H9 (cell line): Measurements from ENCODE around the gene SPDYC. TPM values are rescaled to one million over a fixed set of nuclear protein-coding genes. Genes with fewer than 3 reads are reported as not detected.

Experiments used
- DNase-seq: peaks from one replicate; pipeline ENCODE4 v3.0.0-alpha.2; 2017
- H2AFZ ChIP-seq: one replicate; pipeline ENCODE4 v1.6.1; 2013; ENCODE audit warnings: mild to moderate bottlenecking, low read length, control low read depth, moderate library complexity
- H2AK5ac ChIP-seq: 2 replicates; pipeline ENCODE4 v1.6.1; 2013; ENCODE audit warnings: low read length, control low read depth, mixed read lengths; ENCODE audit not compliant: insufficient read length
- H2BK120ac ChIP-seq: one replicate; pipeline ENCODE4 v1.6.1; 2013; ENCODE audit warnings: low read depth, mild to moderate bottlenecking, low read length, control low read depth, inconsistent platforms; ENCODE audit not compliant: poor library complexity, severe bottlenecking
- H2BK12ac ChIP-seq: 2 replicates; pipeline ENCODE4 v1.6.1; 2013; ENCODE audit warnings: low read length, control low read depth, mixed read lengths, low read depth; ENCODE audit not compliant: insufficient read length
- H2BK15ac ChIP-seq: 2 replicates; pipeline ENCODE4 v1.6.1; 2013; ENCODE audit warnings: low read depth, low read length, control low read depth
- H2BK20ac ChIP-seq: one replicate; pipeline ENCODE4 v1.6.1; 2013; ENCODE audit warnings: low read depth, mild to moderate bottlenecking, low read length, control low read depth, inconsistent platforms; ENCODE audit not compliant: poor library complexity, severe bottlenecking
- H2BK5ac ChIP-seq: 2 replicates; pipeline ENCODE4 v1.6.1; 2013; ENCODE audit warnings: low read length, control low read depth, mixed read lengths; ENCODE audit not compliant: insufficient read length
- H3K14ac ChIP-seq: 2 replicates; pipeline ENCODE4 v1.6.1; 2013; ENCODE audit warnings: low read length, control low read depth; ENCODE audit not compliant: insufficient read depth
- H3K18ac ChIP-seq: 2 replicates; pipeline ENCODE4 v1.6.1; 2013; ENCODE audit warnings: low read depth, mild to moderate bottlenecking, mixed read lengths, low read length, control low read depth; ENCODE audit not compliant: insufficient read length
- H3K23ac ChIP-seq: 2 replicates; pipeline ENCODE4 v1.6.1; 2013; ENCODE audit warnings: low read length, control low read depth, mixed read lengths, low read depth; ENCODE audit not compliant: insufficient read length
- H3K23me2 ChIP-seq: 2 replicates; pipeline ENCODE4 v1.6.1; 2013; ENCODE audit warnings: low read depth, mild to moderate bottlenecking, mixed read lengths, low read length, control low read depth; ENCODE audit not compliant: insufficient read length, poor library complexity, severe bottlenecking
- H3K27ac ChIP-seq: 2 replicates; pipeline ENCODE4 v1.5.1; 2013; ENCODE audit warnings: low read length, control low read depth, mixed read lengths, low read depth; ENCODE audit not compliant: insufficient read length
- H3K27me3 ChIP-seq: 2 replicates; pipeline ENCODE4 v1.6.1; 2013; ENCODE audit warnings: low read length, control low read depth, inconsistent platforms; ENCODE audit not compliant: insufficient read depth
- H3K4ac ChIP-seq: 2 replicates; pipeline ENCODE4 v1.6.1; 2013; ENCODE audit warnings: low read depth, mild to moderate bottlenecking, control low read depth, inconsistent platforms, low read length, moderate library complexity
- H3K4me1 ChIP-seq: 2 replicates; pipeline ENCODE4 v1.6.1; 2013; ENCODE audit warnings: low read length, control low read depth, inconsistent platforms; ENCODE audit not compliant: insufficient read depth
- H3K4me2 ChIP-seq: 2 replicates; pipeline ENCODE4 v1.6.1; 2013; ENCODE audit warnings: low read length, control low read depth, mixed read lengths; ENCODE audit not compliant: insufficient read length, insufficient read depth
- H3K56ac ChIP-seq: 2 replicates; pipeline ENCODE4 v1.6.1; 2013; ENCODE audit warnings: low read depth, mild to moderate bottlenecking, mixed read lengths, low read length, control low read depth; ENCODE audit not compliant: insufficient read length
- H3K79me1 ChIP-seq: 2 replicates; pipeline ENCODE4 v1.6.1; 2013; ENCODE audit warnings: low read depth, mild to moderate bottlenecking, moderate library complexity, low read length, control low read depth, inconsistent platforms; ENCODE audit not compliant: insufficient read depth, poor library complexity, severe bottlenecking
- H3K79me2 ChIP-seq: 2 replicates; pipeline ENCODE4 v1.6.1; 2013; ENCODE audit warnings: low read length, control low read depth, inconsistent platforms; ENCODE audit not compliant: insufficient read depth
- H3K9ac ChIP-seq: 2 replicates; pipeline ENCODE4 v1.6.1; 2013; ENCODE audit warnings: low read length, control low read depth, mixed read lengths; ENCODE audit not compliant: insufficient read length; ENCODE audit errors: extremely low read depth
- H3K9me3 ChIP-seq: one replicate; pipeline ENCODE4 v1.6.1; 2013; ENCODE audit warnings: low read depth, low read length, inconsistent platforms; ENCODE audit not compliant: control insufficient read depth
- H3T11ph ChIP-seq: one replicate; pipeline ENCODE4 v1.6.1; 2013; ENCODE audit warnings: mild to moderate bottlenecking, low read length, control low read depth, inconsistent platforms
- H4K20me1 ChIP-seq: one replicate; pipeline ENCODE4 v1.6.1; 2013; ENCODE audit not compliant: control insufficient read depth, insufficient read length, insufficient read depth
- H4K5ac ChIP-seq: 2 replicates; pipeline ENCODE4 v1.6.1; 2013; ENCODE audit warnings: low read depth, mild to moderate bottlenecking, mixed read lengths, low read length, control low read depth; ENCODE audit not compliant: insufficient read length
- H4K8ac ChIP-seq: replicated peaks from 2 replicates; pipeline ENCODE4 v1.6.1; 2013; ENCODE audit warnings: low read length, control low read depth, mixed read lengths, low read depth; ENCODE audit not compliant: insufficient read length
- H4K91ac ChIP-seq: 2 replicates; pipeline ENCODE4 v1.6.1; 2013; ENCODE audit warnings: low read depth, mild to moderate bottlenecking, moderate library complexity, mixed read lengths, low read length, control low read depth; ENCODE audit not compliant: insufficient read length
- H3K27ac Mint-ChIP-seq, 3 experiments: 2 replicates in 2 of 3; 3 replicates in 1 of 3; pipeline ENCODE4 v1.8.0; 2020 to 2021; ENCODE audit warnings: mixed read lengths in 3 of 3, mild to moderate bottlenecking in 1 of 3, moderate library complexity in 1 of 3
- H3K27me3 Mint-ChIP-seq: 2 replicates; pipeline ENCODE4 v1.8.0; 2021; ENCODE audit warnings: low read depth, mild to moderate bottlenecking, moderate library complexity, mixed read lengths
- H3K36me3 Mint-ChIP-seq, 3 experiments: 2 replicates in 2 of 3; 3 replicates in 1 of 3; pipeline ENCODE4 v1.8.0; 2020 to 2021; ENCODE audit warnings: low read depth in 3 of 3, mixed read lengths in 3 of 3; ENCODE audit not compliant: insufficient read depth in 1 of 3
- H3K4me1 Mint-ChIP-seq, 2 experiments: 2 replicates each; pipeline ENCODE4 v1.8.0; 2020; ENCODE audit warnings: mixed read lengths in 2 of 2
- H3K4me3 Mint-ChIP-seq, 2 experiments: 2 replicates in 1 of 2; 3 replicates in 1 of 2; pipeline ENCODE4 v1.8.0; 2020 to 2021; ENCODE audit warnings: mild to moderate bottlenecking in 2 of 2, mixed read lengths in 2 of 2, moderate library complexity in 1 of 2
- H3K9me3 Mint-ChIP-seq, 2 experiments: 2 replicates in 1 of 2; 3 replicates in 1 of 2; pipeline ENCODE4 v1.8.0; 2020; ENCODE audit warnings: mild to moderate bottlenecking in 2 of 2, mixed read lengths in 2 of 2, moderate library complexity in 1 of 2
- WGBS: extraction: QIAGEN DNeasy Blood & Tissue Kit; methylation state at CpG from one replicate; pipeline ENCODE4 v1.1.7; 2013; ENCODE audit warnings: missing lambda C conversion rate, low lambda C conversion rate, mixed read lengths; ENCODE audit not compliant: insufficient read length; ENCODE audit errors: extremely low coverage; 5-methylcytosine and 5-hydroxymethylcytosine counted together
- total RNA-seq: library from RNA; stranded (reverse); gene quantifications from 2 replicates; pipeline ENCODE4 v1.2.1, GENCODE V29; 2021
- TF ChIP-seq, protein P1 (sequence below): fragments of 200-600 bp; sonication (generic); conservative IDR thresholded peaks from 3 replicates; pipeline ENCODE4 v1.8.0; 2021; ENCODE audit warnings: antibody characterized with exemption, mild to moderate bottlenecking

SPDYC gene
- total RNA-seq, 1 experiment from 2014 or later: 0.61 TPM

DNA sequence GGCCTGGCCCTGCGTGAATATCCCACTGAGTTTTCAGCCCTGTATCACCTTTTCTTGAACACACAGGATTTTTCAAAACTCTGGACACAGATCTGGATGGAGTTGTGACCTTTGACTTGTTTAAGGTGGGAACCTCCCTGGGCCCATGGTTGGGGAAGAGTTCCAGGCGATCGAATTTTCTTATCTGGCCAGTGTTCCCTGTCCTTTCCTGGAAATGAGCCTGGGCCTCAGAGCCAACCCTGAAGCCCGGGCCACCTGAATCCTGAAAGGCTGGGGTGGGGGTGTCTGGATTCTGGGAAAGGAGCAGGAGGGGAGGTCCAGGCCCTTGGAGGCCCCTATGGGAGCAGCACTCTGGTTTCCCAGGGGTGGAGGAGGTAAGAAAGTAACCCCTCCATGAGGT lies 40.7 kb downstream of the SPDYC start:
- no CpG with 5 or more reads among the region's 4 CpGs for WGBS
- no peak overlapping the region for H3K4me2 ChIP-seq
- peaks cover 0 to 3% of the 10 kb centered on the region in 2 experiments; a peak in 1 of 5 replicates for H3K9me3 Mint-ChIP-seq
- H2BK20ac ChIP-seq: no peak overlapping the region
- H3K36me3 Mint-ChIP-seq: peaks cover 14 to 54% (median 53%) of the 10 kb centered on the region in 3 experiments; a peak in 6 of 7 replicates
- peaks cover 5% of the 10 kb centered on the region for H3K23me2 ChIP-seq
- H2BK120ac ChIP-seq: no peak overlapping the region
- H3K23ac ChIP-seq: no peak overlapping the region
- H3K27me3 Mint-ChIP-seq: no peaks in the 10 kb centered on the region
- H3K56ac ChIP-seq: no peak overlapping the region
- H3K27ac ChIP-seq: no peak overlapping the region
- H4K8ac ChIP-seq: no peak overlapping the region
- no peak overlapping the region for H2BK5ac ChIP-seq
- H3K4me1 ChIP-seq: peaks cover 8% of the 10 kb centered on the region; the same call in 1 of the 2 replicates
- H2AK5ac ChIP-seq: no peak overlapping the region
- no peaks in the 10 kb centered on the region for H3K9me3 ChIP-seq
- no peak overlapping the region for H2BK15ac ChIP-seq
- no peaks in the 10 kb centered on the region for H3K79me1 ChIP-seq
- no peak overlapping the region for H3K14ac ChIP-seq
- no peak overlapping the region for H3K18ac ChIP-seq
- no peak overlapping the region for H3K9ac ChIP-seq
- peak overlapping the region in 2 of 3 experiments; percentile 61 to 62; a peak in 3 of 7 replicates for H3K27ac Mint-ChIP-seq
- no peaks in the 10 kb centered on the region for H3K27me3 ChIP-seq
- TF ChIP-seq, protein P1, sequence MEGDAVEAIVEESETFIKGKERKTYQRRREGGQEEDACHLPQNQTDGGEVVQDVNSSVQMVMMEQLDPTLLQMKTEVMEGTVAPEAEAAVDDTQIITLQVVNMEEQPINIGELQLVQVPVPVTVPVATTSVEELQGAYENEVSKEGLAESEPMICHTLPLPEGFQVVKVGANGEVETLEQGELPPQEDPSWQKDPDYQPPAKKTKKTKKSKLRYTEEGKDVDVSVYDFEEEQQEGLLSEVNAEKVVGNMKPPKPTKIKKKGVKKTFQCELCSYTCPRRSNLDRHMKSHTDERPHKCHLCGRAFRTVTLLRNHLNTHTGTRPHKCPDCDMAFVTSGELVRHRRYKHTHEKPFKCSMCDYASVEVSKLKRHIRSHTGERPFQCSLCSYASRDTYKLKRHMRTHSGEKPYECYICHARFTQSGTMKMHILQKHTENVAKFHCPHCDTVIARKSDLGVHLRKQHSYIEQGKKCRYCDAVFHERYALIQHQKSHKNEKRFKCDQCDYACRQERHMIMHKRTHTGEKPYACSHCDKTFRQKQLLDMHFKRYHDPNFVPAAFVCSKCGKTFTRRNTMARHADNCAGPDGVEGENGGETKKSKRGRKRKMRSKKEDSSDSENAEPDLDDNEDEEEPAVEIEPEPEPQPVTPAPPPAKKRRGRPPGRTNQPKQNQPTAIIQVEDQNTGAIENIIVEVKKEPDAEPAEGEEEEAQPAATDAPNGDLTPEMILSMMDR: no peak
- no peak overlapping the region for H2AFZ ChIP-seq
- H3K79me2 ChIP-seq: no peaks in the 10 kb centered on the region
- no peak overlapping the region; a peak in 1 of 5 replicates for H3K4me3 Mint-ChIP-seq
- H3K4ac ChIP-seq: no peak overlapping the region
- no peaks in the 10 kb centered on the region for H4K20me1 ChIP-seq
- H3K4me1 Mint-ChIP-seq: peaks cover 27 to 42% of the 10 kb centered on the region in 2 experiments
- H3T11ph ChIP-seq: no peak overlapping the region
- no peak overlapping the region for H4K5ac ChIP-seq
- DNase-seq: no peak
- H2BK12ac ChIP-seq: no peak overlapping the region
- no peak overlapping the region for H4K91ac ChIP-seq
